Measurements from ENCODE around the gene PTPRE.

Gene PTPRE

GRCh38 chr10:128095027-128095752, 188.3 kb downstream of the PTPRE start:
- no peaks in the 10 kb centered on the region for H3K4me1 ChIP-seq (ENCODE audit: insufficient read depth, poor library complexity, severe bottlenecking)
- H3K27ac ChIP-seq (ENCODE audit: poor library complexity, severe bottlenecking) = no peak overlapping the region
- TF ChIP-seq, protein P1, sequence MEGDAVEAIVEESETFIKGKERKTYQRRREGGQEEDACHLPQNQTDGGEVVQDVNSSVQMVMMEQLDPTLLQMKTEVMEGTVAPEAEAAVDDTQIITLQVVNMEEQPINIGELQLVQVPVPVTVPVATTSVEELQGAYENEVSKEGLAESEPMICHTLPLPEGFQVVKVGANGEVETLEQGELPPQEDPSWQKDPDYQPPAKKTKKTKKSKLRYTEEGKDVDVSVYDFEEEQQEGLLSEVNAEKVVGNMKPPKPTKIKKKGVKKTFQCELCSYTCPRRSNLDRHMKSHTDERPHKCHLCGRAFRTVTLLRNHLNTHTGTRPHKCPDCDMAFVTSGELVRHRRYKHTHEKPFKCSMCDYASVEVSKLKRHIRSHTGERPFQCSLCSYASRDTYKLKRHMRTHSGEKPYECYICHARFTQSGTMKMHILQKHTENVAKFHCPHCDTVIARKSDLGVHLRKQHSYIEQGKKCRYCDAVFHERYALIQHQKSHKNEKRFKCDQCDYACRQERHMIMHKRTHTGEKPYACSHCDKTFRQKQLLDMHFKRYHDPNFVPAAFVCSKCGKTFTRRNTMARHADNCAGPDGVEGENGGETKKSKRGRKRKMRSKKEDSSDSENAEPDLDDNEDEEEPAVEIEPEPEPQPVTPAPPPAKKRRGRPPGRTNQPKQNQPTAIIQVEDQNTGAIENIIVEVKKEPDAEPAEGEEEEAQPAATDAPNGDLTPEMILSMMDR (IDR thresholded peaks at IDR 0.05; ENCODE audit: poor library complexity, severe bottlenecking) = no peak
- no peak overlapping the region for H3K4me3 ChIP-seq (ENCODE audit: severe bottlenecking)
- peak; percentile 14; the same call in 2 of the 3 replicates for ATAC-seq (ENCODE audit: low read depth)
- H3K9me3 ChIP-seq (ENCODE audit: severe bottlenecking) = no peaks in the 10 kb centered on the region
- no peak for DNase-seq (ENCODE audit: low spot score)
- no peaks in the 10 kb centered on the region for H3K27me3 ChIP-seq (ENCODE audit: insufficient read depth, poor library complexity, severe bottlenecking)
- peaks cover 35% of the 10 kb centered on the region for H3K36me3 ChIP-seq (ENCODE audit: low read depth)

- ATAC-seq (ENCODE audit: low read depth) (0 out of 3 replicates have a peak, but pooled peaks have one; percentile 5), DNase-seq (ENCODE audit: low spot score) (no peak)
- Histone ChIP-seq H3K9me3 (ENCODE audit: severe bottlenecking) (no peaks in the 10 kb centered on the region), H3K4me3 (ENCODE audit: severe bottlenecking) (no peak overlapping the region), H3K27me3 (ENCODE audit: insufficient read depth, poor library complexity, severe bottlenecking) (no peaks in the 10 kb centered on the region), H3K36me3 (ENCODE audit: low read depth) (peaks cover 42% of the 10 kb centered on the region), H3K27ac (ENCODE audit: poor library complexity, severe bottlenecking) (no peak overlapping the region), H3K4me1 (ENCODE audit: insufficient read depth, poor library complexity, severe bottlenecking) (no peaks in the 10 kb centered on the region)
- TF ChIP-seq, protein P1 (IDR thresholded peaks at IDR 0.05; ENCODE audit: poor library complexity, severe bottlenecking) = no peak
These were observed 189.0 kb downstream of the PTPRE start for GRCh38 chr10:128095753-128096469.

- TF ChIP-seq, protein P1 (IDR thresholded peaks at IDR 0.05; ENCODE audit: poor library complexity, severe bottlenecking) = no peak
- Histone ChIP-seq H3K4me1 (ENCODE audit: insufficient read depth, poor library complexity, severe bottlenecking) (no peaks in the 10 kb centered on the region), H3K27me3 (ENCODE audit: insufficient read depth, poor library complexity, severe bottlenecking) (no peaks in the 10 kb centered on the region), H3K9me3 (ENCODE audit: severe bottlenecking) (no peaks in the 10 kb centered on the region), H3K27ac (ENCODE audit: poor library complexity, severe bottlenecking) (no peak overlapping the region), H3K36me3 (ENCODE audit: low read depth) (peaks cover 50% of the 10 kb centered on the region), H3K4me3 (ENCODE audit: severe bottlenecking) (no peak overlapping the region)
- DNase-seq (ENCODE audit: low spot score) = no peak
- ATAC-seq (ENCODE audit: low read depth) = no peak
These were observed 189.7 kb downstream of the PTPRE start for GRCh38 chr10:128096486-128097199.

GRCh38 chr10:128097783-128098182, 190.9 kb downstream of the PTPRE start:
- no peaks in the 10 kb centered on the region for H3K4me1 ChIP-seq (ENCODE audit: insufficient read depth, poor library complexity, severe bottlenecking)
- ATAC-seq (ENCODE audit: low read depth) (no peak), DNase-seq (ENCODE audit: low spot score) (no peak)
- no peak overlapping the region for H3K4me3 ChIP-seq (ENCODE audit: severe bottlenecking)
- peaks cover 61% of the 10 kb centered on the region for H3K36me3 ChIP-seq (ENCODE audit: low read depth)
- no peaks in the 10 kb centered on the region for H3K27me3 ChIP-seq (ENCODE audit: insufficient read depth, poor library complexity, severe bottlenecking)
- no peaks in the 10 kb centered on the region for H3K9me3 ChIP-seq (ENCODE audit: severe bottlenecking)
- TF ChIP-seq, protein P1 (IDR thresholded peaks at IDR 0.05; ENCODE audit: poor library complexity, severe bottlenecking) = no peak
- no peak overlapping the region for H3K27ac ChIP-seq (ENCODE audit: poor library complexity, severe bottlenecking)
